HCT116 (cell line): ENCODE results near the gene ANGPT4.

Experiments
- EZH2 ChIP-seq: fragments of 200-600 bp; sonication (generic); IDR thresholded peaks from 2 replicates; pipeline ENCODE4 v1.6.1; 2017; ENCODE audit warnings: antibody characterized with exemption, mixed run types
- EZH2phosphoT487 ChIP-seq: fragments of 200-600 bp; IDR thresholded peaks from 2 replicates; pipeline ENCODE4 v1.6.1; 2018; ENCODE audit warnings: antibody characterized with exemption, borderline replicate concordance
- POLR2A ChIP-seq: IDR thresholded peaks from 2 replicates; pipeline ENCODE4 v1.7.0; 2011; ENCODE audit warnings: borderline replicate concordance; ENCODE audit not compliant: insufficient read depth, insufficient read length; ENCODE audit errors: extremely low read depth
- SIN3A ChIP-seq: IDR thresholded peaks from 2 replicates; pipeline ENCODE4 v1.6.1; 2012; ENCODE audit warnings: low read depth

DNA sequence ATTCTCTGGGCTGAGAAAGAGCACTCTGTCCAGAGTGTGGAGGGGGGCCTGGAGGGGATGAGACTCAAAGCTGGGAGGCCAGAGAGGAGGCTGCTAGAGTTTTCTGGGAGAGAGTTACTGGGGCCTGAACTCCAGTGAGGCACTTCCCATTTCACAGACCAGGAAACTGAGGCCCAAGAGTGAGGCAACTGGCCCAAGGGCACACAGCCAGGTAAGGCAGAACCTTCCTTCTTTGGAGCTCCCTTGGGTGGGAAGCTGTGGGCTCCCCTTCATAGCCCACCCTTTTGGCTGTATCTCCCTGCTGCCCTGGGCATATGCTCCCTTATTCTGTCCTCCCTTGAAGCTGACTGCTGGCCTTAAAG is 34.4 kb downstream of the ANGPT4 start:
- no peak for TF ChIP-seq SIN3A
- no peak for TF ChIP-seq EZH2phosphoT487
- no peak for TF ChIP-seq POLR2A
- no peak for TF ChIP-seq EZH2
